Upper lobe of right lung (tissue), 1 donor: ENCODE data around the gene PLXDC1. TPM values are rescaled to one million over a fixed set of nuclear protein-coding genes. Genes with fewer than 3 reads are reported as not detected.
A peak's percentile ranks its signal among the peaks of the same experiment; 100 is the strongest.

ENCODE experiments used
- ATAC-seq: fragments of 200-7000 bp; cut with Tn5 transposase; one replicate; pipeline ENCODE4 v1.9.1; 2020; ENCODE audit warnings: mild to moderate bottlenecking, moderate library complexity
- DNase-seq: peaks from one replicate; pipeline ENCODE4 v3.0.0-alpha.2; 2020
- H3K27ac ChIP-seq: fragments of 200-600 bp; one replicate; pipeline ENCODE4 v1.8.0; 2022
- H3K27me3 ChIP-seq: fragments of 200-600 bp; one replicate; pipeline ENCODE4 v1.8.0; 2022; ENCODE audit warnings: mild to moderate bottlenecking
- H3K36me3 ChIP-seq: fragments of 200-600 bp; one replicate; pipeline ENCODE4 v1.8.0; 2022
- H3K4me1 ChIP-seq: fragments of 200-600 bp; one replicate; pipeline ENCODE4 v1.8.0; 2022
- H3K4me3 ChIP-seq: fragments of 200-600 bp; one replicate; pipeline ENCODE4 v1.8.0; 2022; ENCODE audit warnings: mild to moderate bottlenecking
- H3K9me3 ChIP-seq: fragments of 200-600 bp; one replicate; pipeline ENCODE4 v1.8.0; 2022
- CTCF ChIP-seq: fragments of 200-600 bp; IDR thresholded peaks from one replicate; pipeline ENCODE4 v1.8.0; 2022; ENCODE audit warnings: antibody characterized with exemption
- intact Hi-C: fragments of 100-400 bp; cut with DNase I; formaldehyde crosslinking; loops from one replicate; pipeline ENCODE4 v1.11.0; 2022
- total RNA-seq: library from RNA; stranded (reverse); fragmentation: NEBNext Ultra II Directional; extraction: Animal tissue kit (Norgen Biotek cat#: 25700); gene quantifications from one replicate; pipeline ENCODE4 v1.2.1, GENCODE V29; 2021
- donor health status: DM: no; HTN: yes; CAD: no; lungs with severe emphysema.

The PLXDC1 gene
- total RNA-seq, 1 donor from 2014 or later = 14.4 TPM

- intact Hi-C loops = no loop called here
- H3K4me1 ChIP-seq = peaks cover 13% of the 10 kb centered on the region
- H3K9me3 ChIP-seq = no peaks in the 10 kb centered on the region
- H3K27ac ChIP-seq = no peak overlapping the region
- no peaks in the 10 kb centered on the region for H3K27me3 ChIP-seq
- no peak for DNase-seq
- no peaks in the 10 kb centered on the region for H3K36me3 ChIP-seq
- H3K4me3 ChIP-seq = no peak overlapping the region
- ATAC-seq = no peak
- no peak for TF ChIP-seq CTCF
Measured at GRCh38 chr17:39167476-39167875, 16.0 kb upstream of the PLXDC1 start.

DNA sequence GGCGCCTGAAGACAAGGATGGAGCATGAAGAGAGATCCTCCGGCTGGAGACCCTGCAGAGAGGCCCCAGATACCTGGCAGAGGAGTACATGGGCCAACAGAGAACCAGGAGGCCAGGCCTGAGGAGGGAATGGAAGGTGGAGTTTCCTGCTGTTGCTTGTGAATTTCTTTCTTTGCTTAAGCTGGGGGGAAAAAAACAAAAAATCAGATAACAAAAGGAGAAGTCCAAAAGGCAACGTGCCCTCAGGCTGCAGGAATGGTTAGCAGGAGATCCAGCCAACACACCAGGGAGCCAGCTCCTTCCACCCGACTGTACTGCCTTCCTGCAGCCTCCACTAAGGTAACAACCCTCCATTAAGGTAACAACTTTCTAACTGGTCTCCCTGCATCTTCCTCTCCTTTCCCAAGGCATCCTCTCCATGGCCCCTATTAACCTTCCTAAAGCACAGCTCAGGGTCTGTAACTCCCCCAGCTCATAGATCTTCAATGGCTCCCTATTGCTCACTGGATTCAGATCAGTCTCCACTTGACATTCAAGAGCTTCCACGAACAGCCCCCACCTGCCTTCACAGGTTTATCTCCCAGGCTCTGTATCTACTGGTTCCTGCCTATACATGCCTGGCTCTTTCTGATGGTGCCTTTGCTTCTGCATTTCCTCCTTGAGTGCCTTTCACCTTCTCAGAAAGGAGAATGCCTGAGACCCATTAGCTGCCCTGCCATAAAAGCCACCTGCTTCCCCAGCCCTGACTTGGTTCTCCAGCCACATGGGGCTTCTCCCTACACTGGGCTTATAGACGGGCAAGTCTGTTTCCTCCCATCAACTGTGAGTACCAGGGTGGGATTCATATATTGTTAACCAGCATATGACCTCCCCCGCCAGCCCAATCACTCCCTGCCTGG, 15.2 kb upstream of the PLXDC1 start:
- DNase-seq = no peak
- H3K4me1 ChIP-seq = peaks cover 13% of the 10 kb centered on the region
- no peak overlapping the region for H3K4me3 ChIP-seq
- H3K27ac ChIP-seq = no peak overlapping the region
- no peak for ATAC-seq
- intact Hi-C loops = no loop called here
- H3K9me3 ChIP-seq = no peaks in the 10 kb centered on the region
- no peak for TF ChIP-seq CTCF
- no peaks in the 10 kb centered on the region for H3K36me3 ChIP-seq
- H3K27me3 ChIP-seq = no peaks in the 10 kb centered on the region

- no peak for TF ChIP-seq CTCF
- Histone ChIP-seq H3K4me3 (peak within 1 kb of the TSS; percentile 59), H3K9me3 (no peaks in the 10 kb centered on the region), H3K27me3 (no peaks in the 10 kb centered on the region), H3K27ac (no peak within 1 kb of the TSS), H3K4me1 (peaks cover 13% of the 10 kb centered on the region), H3K36me3 (no peaks in the 10 kb centered on the region)
- intact Hi-C loops = no loop called here
- ATAC-seq = no peak
- DNase-seq = no peak
Measured at GRCh38 chr17:39165841-39166349, 14.5 kb upstream of the PLXDC1 start, which contains the start of gene ARL5C. TSS of gene ARL5C (minus strand) at chr17:39166161. CDS start at chr17:39165760, 401 bp downstream.

DNA sequence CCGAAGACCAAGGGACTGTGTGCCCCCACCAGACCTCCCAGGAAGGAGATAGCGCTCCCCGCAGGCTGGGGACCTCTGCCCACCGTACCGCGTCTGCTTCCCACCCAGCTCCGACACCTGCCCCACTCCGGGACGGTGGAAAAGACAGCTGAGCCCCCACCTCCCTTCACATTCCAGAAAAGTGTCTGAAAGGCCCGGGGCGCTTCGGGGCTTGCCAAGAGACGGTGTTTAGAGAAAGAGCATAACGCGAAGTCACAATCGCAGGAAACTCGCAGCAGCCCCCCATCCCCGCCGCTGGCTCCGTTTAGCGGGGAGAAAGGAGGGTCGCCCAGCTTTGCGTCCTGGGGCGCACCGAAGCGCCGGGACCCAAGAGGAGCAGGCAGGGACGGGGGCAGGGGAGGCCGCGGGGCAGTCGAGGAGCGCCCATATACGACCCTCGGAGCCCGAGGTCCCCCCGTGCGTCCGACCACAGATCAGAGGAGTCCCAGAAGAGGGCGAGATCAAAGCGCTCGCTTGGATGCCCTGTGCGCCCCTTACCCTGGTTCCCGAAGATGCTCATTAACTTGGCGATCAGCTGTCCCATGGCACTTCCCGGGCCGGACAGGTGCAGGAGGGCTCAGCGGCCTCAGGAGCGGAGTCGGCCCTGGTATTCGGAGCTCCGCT, 13.9 kb upstream of the PLXDC1 start:
- no peak overlapping the region for H3K27ac ChIP-seq
- H3K4me1 ChIP-seq = peaks cover 13% of the 10 kb centered on the region
- intact Hi-C loops = no loop called here
- no peaks in the 10 kb centered on the region for H3K27me3 ChIP-seq
- DNase-seq (no peak), ATAC-seq (no peak)
- H3K4me3 ChIP-seq = peak overlapping the region; percentile 59
- TF ChIP-seq CTCF = no peak
- H3K9me3 ChIP-seq = no peaks in the 10 kb centered on the region
- no peaks in the 10 kb centered on the region for H3K36me3 ChIP-seq

- H3K4me1 ChIP-seq = peaks cover 13% of the 10 kb centered on the region
- H3K36me3 ChIP-seq = no peaks in the 10 kb centered on the region
- H3K27me3 ChIP-seq = no peaks in the 10 kb centered on the region
- H3K4me3 ChIP-seq = peak overlapping the region; percentile 59
- DNase-seq = peak; percentile 90
- intact Hi-C loops = no loop called here
- no peak overlapping the region for H3K27ac ChIP-seq
- no peaks in the 10 kb centered on the region for H3K9me3 ChIP-seq
- ATAC-seq = peak; percentile 93
- peak; percentile 75 for TF ChIP-seq CTCF
Measured at GRCh38 chr17:39164675-39165143, 13.3 kb upstream of the PLXDC1 start.
